Muscle of back (tissue), 11 donors: ENCODE results near the gene ARF1. TPM values are rescaled to one million over a fixed set of nuclear protein-coding genes. Genes with fewer than 3 reads are reported as not detected.

Experiments
- DNase-seq, 3 donors: peaks; one replicate each; pipeline versions ENCODE4 v3.0.0 to v3.0.0-alpha.2; 2013
- polyA plus RNA-seq, 10 donors: library from polyadenylated mRNA; unstranded; fragments of 120-200 nt; gene quantifications; one replicate each; pipeline ENCODE4 v1.2.1, GENCODE V29; 2013; ENCODE audit not compliant: insufficient read length in 10 of 10

Gene ARF1
- polyA plus RNA-seq, 10 donors, result 217 to 314 (median 245) TPM

DNA sequence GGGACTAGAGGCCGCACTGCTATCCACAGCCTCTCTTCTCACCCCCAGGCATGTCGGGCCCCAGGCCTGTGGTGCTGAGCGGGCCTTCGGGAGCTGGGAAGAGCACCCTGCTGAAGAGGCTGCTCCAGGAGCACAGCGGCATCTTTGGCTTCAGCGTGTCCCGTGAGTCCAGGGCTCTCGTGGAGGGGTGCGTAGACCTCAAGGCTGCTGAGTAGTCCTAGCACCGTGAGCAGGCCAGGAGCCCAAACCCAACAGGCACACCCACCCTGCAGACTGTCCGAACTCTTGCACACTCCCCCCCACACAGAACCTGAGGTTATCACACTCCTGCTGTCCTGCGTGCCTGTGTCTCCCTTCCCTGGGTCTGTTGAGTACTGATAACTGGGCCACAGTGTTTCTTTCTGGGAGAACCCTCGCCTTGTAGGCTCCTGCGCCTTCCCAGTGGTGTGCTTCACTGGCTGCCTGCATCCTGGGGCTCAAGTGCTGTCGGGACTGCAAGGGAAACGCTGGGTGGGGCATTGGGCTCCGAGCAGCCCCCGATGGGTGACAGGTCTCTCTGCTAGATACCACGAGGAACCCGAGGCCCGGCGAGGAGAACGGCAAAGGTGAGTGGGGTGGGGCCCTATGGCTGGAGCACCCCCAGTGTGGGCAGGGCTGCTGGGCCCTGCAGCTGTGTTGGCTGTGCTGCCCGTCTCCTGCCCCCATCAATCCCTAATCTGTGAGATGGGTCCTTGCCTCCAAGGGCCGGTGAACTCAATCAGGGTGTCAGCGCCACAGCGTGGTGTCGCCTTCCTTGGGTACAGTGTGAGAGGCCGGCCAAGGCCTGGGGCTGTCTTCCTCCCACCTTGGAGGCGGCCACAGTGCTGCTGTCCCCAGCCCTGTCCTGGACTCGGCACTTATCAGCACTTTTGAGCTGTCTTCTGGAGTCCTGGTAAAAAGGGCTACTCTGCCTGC is 63.2 kb downstream of the ARF1 start:
- no peak for DNase-seq

DNA sequence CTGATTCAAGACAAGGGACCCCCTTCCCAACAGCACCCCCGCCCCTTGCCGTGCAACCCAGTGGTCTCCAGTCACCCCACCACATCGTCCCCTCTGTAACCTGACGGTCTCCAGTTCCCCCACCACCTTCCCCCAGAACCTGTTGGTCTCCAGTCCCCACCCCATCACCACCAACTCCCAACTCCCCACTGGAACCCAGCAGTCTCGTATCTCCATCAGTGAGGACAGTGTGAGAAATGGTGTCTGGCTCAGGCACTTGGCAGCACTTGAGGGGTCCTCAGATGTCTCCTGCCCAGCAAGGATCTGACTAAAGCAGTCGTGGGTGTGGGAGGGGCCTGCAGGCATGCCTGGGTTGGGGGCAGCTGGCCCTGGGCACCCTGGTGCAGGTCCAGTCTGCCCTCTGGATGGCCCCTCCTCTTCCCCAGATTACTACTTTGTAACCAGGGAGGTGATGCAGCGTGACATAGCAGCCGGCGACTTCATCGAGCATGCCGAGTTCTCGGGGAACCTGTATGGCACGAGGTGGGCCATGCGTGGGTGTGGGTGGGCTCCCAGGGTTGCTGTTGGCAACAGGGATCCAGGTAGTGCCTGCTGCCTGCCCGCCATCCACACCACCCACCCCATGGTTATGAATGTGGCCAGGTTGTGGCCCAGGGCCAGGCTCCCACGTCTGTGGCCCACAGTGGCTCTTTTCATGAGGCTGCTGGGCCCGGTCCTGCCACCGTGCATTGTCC is 64.1 kb downstream of the ARF1 start:
- no peak for DNase-seq

DNA sequence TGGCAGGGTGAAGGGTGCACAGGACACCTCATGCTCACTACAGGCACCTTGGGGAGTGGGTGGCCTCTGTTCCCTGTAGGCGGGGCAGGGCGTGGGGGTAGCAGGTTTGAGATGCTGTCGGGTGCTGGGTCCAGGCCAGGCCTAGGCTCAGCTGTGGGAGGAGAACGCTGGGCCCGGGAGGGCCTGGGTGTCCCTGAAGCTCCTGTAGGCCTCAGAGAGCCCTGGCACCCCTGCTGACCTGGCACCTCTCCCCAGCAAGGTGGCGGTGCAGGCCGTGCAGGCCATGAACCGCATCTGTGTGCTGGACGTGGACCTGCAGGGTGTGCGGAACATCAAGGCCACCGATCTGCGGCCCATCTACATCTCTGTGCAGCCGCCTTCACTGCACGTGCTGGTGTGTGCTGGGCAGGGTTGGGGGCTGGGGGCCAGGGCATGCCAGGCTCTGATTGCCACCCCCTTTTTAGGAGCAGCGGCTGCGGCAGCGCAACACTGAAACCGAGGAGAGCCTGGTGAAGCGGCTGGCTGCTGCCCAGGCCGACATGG is 64.7 kb downstream of the ARF1 start:
- DNase-seq, result no peak

GRCh38 chr1:228147768-228148167 is 65.3 kb downstream of the ARF1 start:
- DNase-seq, result no peak

DNA sequence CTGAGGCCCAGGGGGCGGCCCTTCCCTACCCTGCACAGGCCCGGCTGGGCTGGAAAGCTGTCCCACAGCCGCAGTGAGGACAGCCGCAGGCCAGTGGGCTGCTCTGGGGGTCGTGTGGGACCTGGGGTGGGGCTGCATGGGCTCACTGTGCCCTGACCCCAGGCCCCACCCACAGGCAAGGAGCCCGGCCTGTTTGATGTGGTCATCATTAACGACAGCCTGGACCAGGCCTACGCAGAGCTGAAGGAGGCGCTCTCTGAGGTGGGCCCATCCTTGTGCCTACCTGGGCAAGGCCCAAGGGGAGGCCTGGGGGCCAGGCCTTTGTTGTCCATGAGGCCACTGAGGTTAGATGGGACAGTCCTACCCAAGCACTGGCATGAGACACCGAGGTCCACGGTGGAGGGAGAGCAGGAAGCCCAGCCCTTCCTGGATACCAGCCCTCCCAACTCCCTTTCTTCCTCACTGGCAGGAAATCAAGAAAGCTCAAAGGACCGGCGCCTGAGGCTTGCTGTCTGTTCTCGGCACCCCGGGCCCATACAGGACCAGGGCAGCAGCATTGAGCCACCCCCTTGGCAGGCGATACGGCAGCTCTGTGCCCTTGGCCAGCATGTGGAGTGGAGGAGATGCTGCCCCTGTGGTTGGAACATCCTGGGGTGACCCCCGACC is 65.8 kb downstream of the ARF1 start:
- DNase-seq, result no peak

Other genes starting within 250 kb of the ARF1 start
- gene WNT9A, start 134.8 kb upstream of the ARF1 start, polyA plus RNA-seq, result 1 to 10 TPM; 4.1 to 9.4 (median 7.2) TPM
- under 1 TPM in 2 of 10 donors, not detected in 8; 0.55 to 0.95 TPM for gene WNT3A, start 75.7 kb upstream of the ARF1 start, polyA plus RNA-seq
- gene C1orf35, start 20.6 kb downstream of the ARF1 start, polyA plus RNA-seq, result 10 to 100 TPM in 5 of 10 donors, 1 to 10 TPM in 5; 8.0 to 12.1 (median 10.2) TPM
- gene MRPL55, start 26.6 kb downstream of the ARF1 start, polyA plus RNA-seq, result 10 to 100 TPM; 21.6 to 34.4 (median 27.2) TPM
- 100 to 1,000 TPM in 7 of 10 donors, 10 to 100 TPM in 3; 96.6 to 185 (median 139) TPM for gene GUK1, start 57.6 kb downstream of the ARF1 start, polyA plus RNA-seq
- gene GJC2, start 67.2 kb downstream of the ARF1 start, polyA plus RNA-seq, result 1 to 10 TPM in 3 of 10 donors, under 1 TPM in 7; 0.62 to 1.5 (median 0.83) TPM
- gene IBA57, start 83.1 kb downstream of the ARF1 start, polyA plus RNA-seq, result 1 to 10 TPM; 3.6 to 5.7 (median 4.3) TPM
- gene OBSCN, start 125.3 kb downstream of the ARF1 start, polyA plus RNA-seq, result 100 to 1,000 TPM; 179 to 336 (median 279) TPM